ENCODE measurements around the gene DCP1B.

The DCP1B gene

GRCh38 chr12:1918081-1918883 lies 86.0 kb downstream of the DCP1B start, which contains the start of gene CACNA2D4:
CACNA2D4 (minus strand) TSS chr12:1918652; CDS start chr12:1918473, 179 bp downstream.
- no peak for DNase-seq

GRCh38 chr12:1917172-1918070 lies 86.8 kb downstream of the DCP1B start:
- no peak for DNase-seq

GRCh38 chr12:1916371-1917171 lies 87.7 kb downstream of the DCP1B start:
- DNase-seq, result no peak

DNA sequence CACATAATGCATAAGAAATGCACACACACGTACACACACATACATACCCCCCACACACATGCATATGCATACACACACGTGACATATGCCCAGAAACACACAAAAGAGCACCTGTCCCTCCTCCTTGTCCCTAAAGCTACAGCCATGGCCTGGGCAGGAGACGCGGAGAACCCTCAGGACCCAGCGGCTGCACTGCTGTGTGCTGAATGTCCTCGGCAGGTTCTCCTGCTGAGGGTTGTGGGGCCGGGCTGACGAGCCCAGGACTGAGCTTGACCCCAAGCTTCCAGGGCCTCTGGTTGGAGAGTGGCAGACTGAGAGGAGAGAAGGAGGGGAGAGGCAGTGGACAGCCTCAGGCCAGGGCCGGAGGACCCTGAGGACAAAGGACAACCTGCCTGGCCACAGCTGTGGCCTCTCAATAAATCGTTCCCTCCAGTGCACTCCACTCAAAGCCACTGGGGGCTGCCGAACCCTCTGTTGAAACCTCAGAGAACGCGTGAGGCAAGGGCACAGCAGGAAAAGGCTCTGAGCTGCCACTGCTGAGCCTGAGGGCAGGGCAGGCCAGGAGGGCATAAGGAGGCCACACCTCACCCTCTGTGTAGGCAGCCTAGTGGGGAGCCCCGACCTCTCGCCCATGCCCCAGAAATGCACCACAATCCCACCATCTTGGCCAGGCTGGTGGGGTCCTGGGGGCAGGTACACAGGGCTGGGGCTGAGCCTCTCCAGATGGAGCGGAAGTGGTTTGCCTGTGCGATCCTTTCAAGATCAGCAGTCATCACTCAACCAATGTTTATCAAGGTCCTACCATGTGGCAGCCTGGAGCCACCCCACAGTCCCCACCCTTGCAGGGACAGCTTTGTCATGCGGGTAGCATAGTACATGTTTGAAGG lies 88.9 kb downstream of the DCP1B start:
- DNase-seq, result no peak

- no peak for DNase-seq
Observed at GRCh38 chr12:1914114-1914911, 89.9 kb downstream of the DCP1B start.

GRCh38 chr12:1913377-1914113 lies 90.7 kb downstream of the DCP1B start:
- no peak for DNase-seq

GRCh38 chr12:1912580-1913376 lies 91.5 kb downstream of the DCP1B start:
- no peak for DNase-seq

GRCh38 chr12:1911598-1912575 lies 92.4 kb downstream of the DCP1B start:
- DNase-seq, result no peak

DNA sequence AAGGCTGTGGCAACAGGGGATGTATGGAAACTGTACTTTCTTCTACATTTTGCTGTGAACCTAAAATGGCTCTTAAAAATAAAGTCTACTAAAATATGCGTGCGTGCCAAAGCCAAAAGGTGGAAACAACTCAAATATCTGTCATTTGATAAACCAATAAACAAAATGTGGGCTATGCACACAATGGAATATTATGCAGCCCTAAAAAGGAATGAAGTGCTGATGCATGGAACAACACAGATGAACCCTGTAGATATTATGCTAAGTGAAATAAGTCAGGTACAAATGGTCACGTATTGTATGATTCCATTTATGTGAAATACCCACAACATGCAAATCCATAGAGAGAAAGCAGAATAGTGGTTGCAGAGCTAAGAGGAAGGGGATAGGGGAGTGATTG lies 93.8 kb downstream of the DCP1B start:
- no peak for DNase-seq

GRCh38 chr12:1908758-1909157 lies 95.5 kb downstream of the DCP1B start:
- no peak for DNase-seq

GRCh38 chr12:1907652-1908611 lies 96.3 kb downstream of the DCP1B start:
- DNase-seq, result no peak

- no peak for DNase-seq
Observed at GRCh38 chr12:1906579-1906978, 97.7 kb downstream of the DCP1B start.

DNA sequence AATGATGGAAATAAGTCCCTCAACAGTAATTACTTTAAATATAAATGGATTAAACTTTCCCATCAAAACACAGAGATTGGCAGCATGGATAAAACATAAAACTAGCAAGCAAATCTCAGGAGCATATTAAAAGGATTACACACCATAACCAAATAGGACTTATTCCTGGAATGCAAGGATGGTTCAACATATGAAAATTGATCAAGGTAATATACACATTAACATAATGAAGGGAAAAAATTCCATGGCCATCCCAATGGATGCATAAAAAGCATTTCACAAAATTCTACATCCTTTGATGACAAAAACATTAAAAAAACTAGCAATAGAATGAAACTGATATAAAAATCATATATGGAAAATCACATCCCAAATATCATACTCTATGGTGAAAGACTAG lies 99.4 kb downstream of the DCP1B start:
- no peak for DNase-seq

DNA sequence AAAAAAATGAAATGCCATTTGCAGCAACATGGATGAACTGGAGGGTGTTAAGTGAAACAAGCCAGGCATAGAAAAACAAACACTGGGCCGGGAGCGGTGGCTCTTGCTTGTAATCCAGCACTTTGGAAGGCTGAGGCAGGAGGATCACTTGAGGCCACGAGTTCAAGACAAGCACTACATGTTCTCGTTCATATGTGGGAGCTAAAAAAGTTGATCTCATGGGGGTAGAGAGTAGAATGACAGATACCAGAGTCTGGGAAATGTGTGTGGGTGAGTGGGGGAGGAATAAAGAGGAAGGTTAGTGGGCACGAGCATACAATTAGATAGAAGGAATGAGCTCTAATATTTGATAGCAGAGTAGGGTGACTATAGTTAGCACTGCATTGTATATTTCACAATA lies 107.3 kb downstream of the DCP1B start:
- DNase-seq, result no peak
